HFF-Myc (cell line): ENCODE results near the gene PLCL1.
A peak's percentile ranks its signal among the peaks of the same experiment; 100 is the strongest.

ENCODE experiments used
- DNase-seq: peaks from one replicate; pipeline ENCODE4 v3.0.0-alpha.2; 2011; ENCODE audit warnings: low read depth; ENCODE audit errors: extremely low read depth
- H3K4me3 ChIP-seq: replicated peaks from 2 replicates; pipeline ENCODE4 v1.5.1; 2011; ENCODE audit warnings: low read depth, mild to moderate bottlenecking, control low read depth, low read length
- CTCF ChIP-seq: IDR thresholded peaks from 2 replicates; pipeline ENCODE4 v1.5.1; 2012; ENCODE audit warnings: mild to moderate bottlenecking, low read depth, low read length, control low read depth; ENCODE audit errors: missing control alignments

Gene PLCL1

GRCh38 chr2:197869501-197870111 lies 65.2 kb downstream of the PLCL1 start:
- DNase-seq, result no peak
- no peak overlapping the region for H3K4me3 ChIP-seq
- no peak for TF ChIP-seq CTCF

GRCh38 chr2:197870137-197870536 lies 65.7 kb downstream of the PLCL1 start:
- DNase-seq, result no peak
- no peak overlapping the region for H3K4me3 ChIP-seq
- no peak for TF ChIP-seq CTCF

GRCh38 chr2:197871780-197872456 lies 67.5 kb downstream of the PLCL1 start:
- DNase-seq, result no peak
- TF ChIP-seq CTCF, result no peak
- H3K4me3 ChIP-seq, result no peak overlapping the region

- peak; percentile 36 for DNase-seq
- no peak for TF ChIP-seq CTCF
- no peak overlapping the region for H3K4me3 ChIP-seq
Observed at GRCh38 chr2:197873293-197873701, 68.9 kb downstream of the PLCL1 start.

GRCh38 chr2:197875763-197876162 lies 71.4 kb downstream of the PLCL1 start:
- no peak for TF ChIP-seq CTCF
- no peak overlapping the region for H3K4me3 ChIP-seq
- no peak for DNase-seq

- no peak for DNase-seq
- no peak for TF ChIP-seq CTCF
- no peak overlapping the region for H3K4me3 ChIP-seq
Observed at GRCh38 chr2:197876524-197876923, 72.1 kb downstream of the PLCL1 start.
